HG02852 (cell line): ENCODE measurements around the gene ATP13A2.
A peak's percentile ranks its signal among the peaks of the same experiment; 100 is the strongest.
"Not testable (repeated sequence)": the region's sequence is repeated elsewhere in the genome, so short reads cannot be mapped to it uniquely, and the experiment has no call there.

Experiments used
- ATAC-seq: cut with Tn5 transposase; IDR thresholded peaks from one replicate; pipeline ENCODE4 v1.9.1; 2021; ENCODE audit warnings: mild to moderate bottlenecking, moderate library complexity; ENCODE audit not compliant: unreplicated experiment

Gene ATP13A2

GRCh38 chr1:16965486-16966067, 46.2 kb downstream of the ATP13A2 start:
- ATAC-seq, result no peak

GRCh38 chr1:16964169-16964568, 47.6 kb downstream of the ATP13A2 start:
- ATAC-seq, result not testable (repeated sequence)

- no peak for ATAC-seq
Measured at GRCh38 chr1:16961297-16962133, 50.2 kb downstream of the ATP13A2 start.

GRCh38 chr1:16960560-16961296, 51.0 kb downstream of the ATP13A2 start:
- ATAC-seq, result peak; percentile 62

GRCh38 chr1:16958475-16958874, 53.3 kb downstream of the ATP13A2 start:
- no peak for ATAC-seq

GRCh38 chr1:16957731-16958130, 54.0 kb downstream of the ATP13A2 start:
- no peak for ATAC-seq

- no peak for ATAC-seq
Measured at GRCh38 chr1:16956775-16957174, 55.0 kb downstream of the ATP13A2 start.

- ATAC-seq, result no peak
Measured at GRCh38 chr1:16955186-16955585, 56.5 kb downstream of the ATP13A2 start.

- no peak for ATAC-seq
Measured at GRCh38 chr1:16954579-16954978, 57.1 kb downstream of the ATP13A2 start.

- ATAC-seq, result not testable (repeated sequence)
Measured at GRCh38 chr1:16952376-16952775, 59.4 kb downstream of the ATP13A2 start.

GRCh38 chr1:16949026-16949425, 62.7 kb downstream of the ATP13A2 start:
- not testable (repeated sequence) for ATAC-seq

- ATAC-seq, result not testable (repeated sequence)
Measured at GRCh38 chr1:16948282-16948891, 63.3 kb downstream of the ATP13A2 start.

- no peak for ATAC-seq
Measured at GRCh38 chr1:16946646-16947045, 65.1 kb downstream of the ATP13A2 start.

- not testable (repeated sequence) for ATAC-seq
Measured at GRCh38 chr1:16946185-16946584, 65.5 kb downstream of the ATP13A2 start.

GRCh38 chr1:16945512-16945911, 66.2 kb downstream of the ATP13A2 start:
- not testable (repeated sequence) for ATAC-seq

- ATAC-seq, result no peak
Measured at GRCh38 chr1:16944038-16944437, 67.7 kb downstream of the ATP13A2 start.

- not testable (repeated sequence) for ATAC-seq
Measured at GRCh38 chr1:16939386-16940180, 72.1 kb downstream of the ATP13A2 start.

GRCh38 chr1:16938351-16939321, 73.1 kb downstream of the ATP13A2 start:
- no peak for ATAC-seq

GRCh38 chr1:16936580-16936979, 75.1 kb downstream of the ATP13A2 start:
- ATAC-seq, result not testable (repeated sequence)
